Central memory CD4-positive, alpha-beta T cell (primary cell): ENCODE data around the gene CPED1.
A peak's percentile ranks its signal among the peaks of the same experiment; 100 is the strongest.
"Not testable (repeated sequence)": the region's sequence is repeated elsewhere in the genome, so short reads cannot be mapped to it uniquely, and the experiment has no call there.

Source experiments
- DNase-seq: peaks from one replicate; pipeline ENCODE4 v3.0.0; 2022

CPED1 gene

GRCh38 chr7:121102619-121103018 lies 114.1 kb downstream of the CPED1 start:
- no peak for DNase-seq

DNA sequence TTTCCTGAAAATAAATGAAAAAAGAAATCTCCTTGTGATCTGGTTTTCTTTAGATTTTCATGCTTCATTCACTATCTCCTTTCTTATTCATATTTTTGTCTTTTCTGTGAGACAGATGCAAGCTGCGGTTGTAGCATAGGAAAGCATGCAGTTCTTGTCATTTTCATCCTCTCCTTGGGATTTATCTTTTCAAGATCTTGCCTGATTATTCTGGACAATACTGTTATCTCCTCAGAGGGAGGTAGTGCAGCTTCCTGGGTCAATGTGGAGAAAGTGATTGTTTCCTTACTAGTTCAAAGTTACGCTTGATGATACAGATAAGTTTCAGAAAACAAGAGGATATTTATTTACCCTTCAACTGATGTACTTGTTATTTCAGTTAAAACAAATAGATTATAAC lies 114.6 kb downstream of the CPED1 start:
- DNase-seq, result no peak

- DNase-seq, result no peak
Observed at GRCh38 chr7:121103579-121103978, 115.1 kb downstream of the CPED1 start.

- no peak for DNase-seq
Observed at GRCh38 chr7:121105262-121105661, 116.8 kb downstream of the CPED1 start.

DNA sequence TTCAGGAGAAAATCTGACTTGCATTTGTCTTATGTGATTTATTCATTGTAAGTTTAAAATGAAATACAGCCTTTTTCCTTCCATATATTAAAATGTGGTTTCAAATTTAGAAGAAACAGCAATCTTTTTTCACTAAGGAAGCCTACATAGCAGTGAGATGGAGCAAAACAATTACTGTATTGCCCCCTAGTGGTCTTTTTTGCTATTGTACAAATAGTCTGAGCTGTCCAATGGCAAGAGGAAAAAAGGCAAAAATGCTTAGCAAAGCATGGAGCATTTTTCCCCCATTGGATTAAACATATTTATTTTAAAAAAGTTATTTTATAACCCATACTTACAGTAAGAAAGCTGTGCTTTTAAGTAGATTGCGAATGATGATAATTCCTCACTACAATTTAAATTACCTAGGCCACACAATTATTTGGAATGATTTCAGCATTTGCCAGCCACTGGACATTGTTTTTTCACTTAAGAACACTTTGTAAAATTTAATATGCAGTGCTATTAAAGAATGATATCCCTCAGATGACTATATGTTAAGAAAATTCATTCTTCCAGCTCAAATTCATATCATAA lies 119.5 kb downstream of the CPED1 start:
- DNase-seq, result peak; percentile 36

GRCh38 chr7:121109145-121109544 lies 120.6 kb downstream of the CPED1 start:
- DNase-seq, result no peak

DNA sequence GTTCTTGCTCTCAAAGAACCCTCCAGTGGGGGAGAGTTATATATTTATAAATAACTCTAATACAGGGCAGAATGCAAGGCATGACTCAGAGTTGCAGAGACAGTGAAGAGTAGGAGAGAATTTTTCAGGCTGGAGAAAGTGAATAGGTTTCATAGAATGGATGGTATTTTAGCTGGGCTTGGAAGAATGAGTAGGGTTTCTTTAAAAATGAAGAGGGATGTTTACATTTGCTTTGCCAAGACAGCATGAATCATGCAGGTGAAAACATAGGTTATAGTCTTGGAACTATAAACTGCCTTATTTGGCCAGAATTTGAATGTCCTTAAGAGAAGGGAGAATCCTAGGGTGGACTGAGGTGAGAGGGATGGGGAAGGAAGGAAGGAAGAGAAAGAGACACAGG lies 124.8 kb downstream of the CPED1 start:
- no peak for DNase-seq

GRCh38 chr7:121116396-121116795 lies 127.9 kb downstream of the CPED1 start:
- no peak for DNase-seq

DNA sequence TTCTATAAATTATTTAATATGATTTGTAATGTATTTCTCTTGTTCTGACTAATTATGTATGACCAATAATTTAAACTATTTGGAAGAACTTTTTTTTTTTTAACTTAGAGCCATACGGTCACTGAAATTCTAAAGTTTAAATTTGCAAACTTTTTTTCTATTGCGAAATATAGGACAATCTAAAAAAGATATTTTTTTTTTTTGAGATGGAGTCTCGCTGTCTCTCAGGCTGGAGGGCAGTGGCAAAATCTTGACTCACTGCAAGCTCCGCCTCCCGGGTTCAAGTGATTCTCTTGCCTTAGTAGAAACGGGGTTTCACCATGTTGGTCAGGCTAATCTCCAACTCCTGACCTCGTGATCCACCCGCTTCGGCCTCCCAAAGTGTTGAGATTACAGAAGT lies 130.5 kb downstream of the CPED1 start:
- DNase-seq, result no peak

DNA sequence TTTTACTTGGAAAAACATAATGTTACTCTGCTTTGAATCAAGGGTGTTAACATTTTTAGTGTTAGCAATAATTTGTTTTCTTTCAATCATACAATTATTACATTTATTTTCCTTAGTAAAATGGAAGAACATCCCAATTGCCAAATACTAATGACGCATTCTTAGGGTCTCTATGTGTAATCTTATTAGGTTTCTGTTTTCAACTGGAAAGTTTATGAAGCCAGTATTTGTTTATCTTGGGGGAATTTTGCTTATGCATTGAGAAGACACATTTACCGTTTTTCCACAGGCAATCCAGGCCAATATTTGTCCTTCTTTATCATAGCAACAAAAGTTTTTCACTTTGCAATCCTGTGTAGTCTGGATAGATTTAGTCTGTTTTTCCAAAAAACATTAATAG lies 134.5 kb downstream of the CPED1 start:
- DNase-seq, result no peak

- not testable (repeated sequence) for DNase-seq
Observed at GRCh38 chr7:121125454-121125853, 136.9 kb downstream of the CPED1 start.

- DNase-seq, result no peak
Observed at GRCh38 chr7:121126201-121126600, 137.7 kb downstream of the CPED1 start.

DNA sequence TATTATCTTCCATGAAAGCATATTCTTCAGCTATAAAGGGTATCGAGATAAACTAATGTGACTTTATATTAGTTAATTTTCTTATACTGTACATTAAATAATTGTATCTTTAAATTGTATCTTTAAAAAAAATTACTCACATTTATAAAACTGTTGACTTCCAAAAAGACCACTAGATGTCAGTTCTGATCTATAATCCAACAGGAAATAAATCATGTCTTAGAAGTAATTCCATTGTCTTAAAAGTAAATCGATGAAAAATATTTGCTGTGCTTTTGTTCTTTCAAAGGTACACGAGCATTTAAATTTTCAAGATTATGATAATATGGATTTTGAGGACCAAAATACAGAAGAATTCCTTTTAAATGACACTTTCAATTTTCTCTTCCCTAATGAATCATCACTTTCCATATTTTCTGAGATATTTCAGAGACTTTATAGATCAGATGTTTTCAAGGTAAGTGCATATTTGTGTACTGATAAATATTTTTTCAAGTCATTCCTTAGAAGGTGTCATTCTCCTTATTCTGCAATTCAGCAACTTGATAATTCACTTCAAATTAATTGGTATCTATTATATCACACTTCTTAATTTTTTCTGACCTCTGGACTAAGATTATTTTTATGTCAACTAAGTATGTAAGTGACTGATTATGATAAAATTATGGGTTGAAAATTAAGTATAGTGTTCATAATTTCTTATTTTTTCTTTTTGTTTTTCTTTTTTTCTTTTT lies 138.5 kb downstream of the CPED1 start:
- DNase-seq, result no peak

- no peak for DNase-seq
Observed at GRCh38 chr7:121132940-121133339, 144.4 kb downstream of the CPED1 start.

DNA sequence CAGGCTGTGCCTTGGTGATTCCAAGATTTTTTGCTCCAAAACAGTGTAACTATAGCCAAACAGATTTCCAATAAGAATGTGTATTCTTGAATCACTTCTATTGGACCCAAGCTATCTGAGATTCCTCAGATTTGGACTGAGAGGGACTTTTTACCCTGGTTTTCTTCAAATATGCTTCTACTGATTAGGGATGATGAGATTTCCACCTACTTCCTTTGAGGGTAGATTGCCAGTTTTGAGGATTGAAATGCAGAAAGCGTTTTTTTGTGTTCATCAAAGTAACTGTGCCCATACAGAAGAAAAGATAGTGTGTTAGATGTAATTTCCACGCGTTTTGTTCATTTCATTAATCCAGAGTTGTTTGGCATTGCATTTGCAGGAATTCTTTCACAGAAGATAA lies 144.9 kb downstream of the CPED1 start:
- no peak for DNase-seq

- DNase-seq, result no peak
Observed at GRCh38 chr7:121137580-121137979, 149.1 kb downstream of the CPED1 start.

DNA sequence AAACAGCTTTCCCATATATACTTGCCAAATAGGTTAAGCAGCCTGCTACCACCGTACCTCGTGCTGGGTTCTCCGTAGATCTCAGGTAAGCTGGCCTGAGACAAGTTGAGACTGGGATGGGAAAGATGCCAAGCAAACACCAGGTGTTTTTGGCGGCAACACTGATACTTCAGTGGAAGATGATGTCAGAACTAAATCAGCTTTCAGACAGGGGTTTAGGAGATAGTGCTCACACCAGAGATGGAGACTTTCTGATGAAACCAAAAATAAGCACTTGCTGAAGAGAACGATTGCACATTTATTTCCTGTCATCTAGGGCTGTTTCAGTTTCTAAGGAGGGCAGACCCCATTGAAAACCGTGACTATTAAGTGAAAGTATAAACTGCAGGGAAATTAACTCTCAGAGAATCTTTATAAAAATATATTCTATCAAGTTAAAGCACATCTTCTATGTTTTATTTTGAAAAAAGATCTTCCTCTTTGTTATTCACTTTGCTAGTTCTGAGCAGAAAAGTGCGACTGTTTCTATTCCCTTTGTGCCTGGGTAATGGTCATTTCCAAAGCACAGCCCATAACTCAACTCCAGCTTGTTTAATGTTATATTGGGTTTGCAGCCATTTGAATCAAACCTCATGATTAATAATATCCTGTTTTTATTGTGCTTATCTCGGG lies 149.9 kb downstream of the CPED1 start:
- no peak for DNase-seq

DNA sequence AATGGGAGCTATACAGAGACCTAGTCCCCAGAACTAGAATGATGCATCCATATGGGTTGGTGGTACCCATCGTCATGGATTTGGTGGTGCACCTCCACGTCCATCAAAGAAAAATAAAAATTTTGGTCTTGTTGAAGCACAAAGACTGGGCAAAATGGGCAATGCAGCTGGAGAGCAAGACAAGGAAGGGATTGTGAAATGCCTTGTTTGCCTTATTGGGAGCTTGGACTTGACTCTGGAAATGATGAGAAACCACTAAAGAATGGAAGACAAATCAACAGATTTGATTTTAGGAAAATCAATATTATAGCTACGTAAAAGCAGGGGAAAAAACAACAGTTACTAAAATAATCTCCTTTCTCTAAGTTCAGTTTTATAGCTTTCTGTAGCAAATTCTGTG lies 150.9 kb downstream of the CPED1 start:
- DNase-seq, result no peak

- no peak for DNase-seq
Observed at GRCh38 chr7:121140790-121141189, 152.3 kb downstream of the CPED1 start.

- no peak for DNase-seq
Observed at GRCh38 chr7:121151774-121152221, 163.3 kb downstream of the CPED1 start.

GRCh38 chr7:121153411-121153810 lies 164.9 kb downstream of the CPED1 start:
- no peak for DNase-seq

DNA sequence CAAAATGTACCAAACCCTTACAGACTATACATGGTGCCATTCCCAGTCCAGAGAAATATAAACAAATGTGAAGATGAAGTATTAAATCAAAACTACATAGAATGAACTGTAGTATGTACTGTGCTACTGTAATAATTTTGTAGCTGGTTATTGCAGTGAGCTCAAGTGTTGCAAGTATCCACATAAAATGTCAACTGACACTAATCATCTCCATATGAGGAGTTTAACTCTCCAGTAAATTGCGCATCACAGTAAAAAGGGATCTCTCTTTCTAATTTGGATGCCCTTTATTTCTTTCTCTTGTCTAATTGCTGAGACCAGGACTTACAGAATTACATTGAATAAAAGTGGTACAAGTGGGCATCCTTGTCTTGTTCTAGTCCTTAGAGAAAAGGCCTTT lies 165.5 kb downstream of the CPED1 start:
- DNase-seq, result no peak

GRCh38 chr7:121156825-121157224 lies 168.3 kb downstream of the CPED1 start:
- DNase-seq, result no peak

GRCh38 chr7:121157341-121157751 lies 168.8 kb downstream of the CPED1 start:
- no peak for DNase-seq
